Psoas muscle (tissue), 8 donors: ENCODE data around the gene TMEM235. TPM values are rescaled to one million over a fixed set of nuclear protein-coding genes. Genes with fewer than 3 reads are reported as not detected.

Experiments used
- ATAC-seq, 4 donors: fragments of 200-7000 bp; cut with Tn5 transposase; one replicate each; pipeline ENCODE4 v1.9.1; 2020; ENCODE audit warnings: moderate library complexity in 3 of 4, mild to moderate bottlenecking in 2 of 4
- DNase-seq, 2 donors: peaks; one replicate each; pipeline ENCODE4 v3.0.0-alpha.2; 2020
- H3K27ac ChIP-seq: fragments of 200-600 bp; one replicate; pipeline ENCODE4 v1.8.0; 2022
- H3K27me3 ChIP-seq, 3 donors: fragments of 200-600 bp in 1 of 3; one replicate each; pipeline versions ENCODE4 v1.6.1 to v1.8.0; 2013 to 2022; ENCODE audit warnings: low read length in 2 of 3, mild to moderate bottlenecking in 2 of 3, moderate library complexity in 1 of 3; ENCODE audit not compliant: insufficient read depth in 3 of 3
- H3K36me3 ChIP-seq, 2 donors: fragments of 200-600 bp in 1 of 2; one replicate each; pipeline versions ENCODE4 v1.6.1 to v1.8.0; 2013 to 2022; ENCODE audit warnings: low read depth in 1 of 2, mild to moderate bottlenecking in 1 of 2, moderate library complexity in 1 of 2; ENCODE audit not compliant: insufficient read depth in 1 of 2
- H3K4me1 ChIP-seq: fragments of 200-600 bp; one replicate; pipeline ENCODE4 v1.8.0; 2022
- H3K4me3 ChIP-seq: fragments of 200-600 bp; one replicate; pipeline ENCODE4 v1.8.0; 2022; ENCODE audit warnings: mild to moderate bottlenecking
- H3K9me3 ChIP-seq: fragments of 200-600 bp; one replicate; pipeline ENCODE4 v1.8.0; 2022
- CTCF ChIP-seq: fragments of 200-600 bp; IDR thresholded peaks from one replicate; pipeline ENCODE4 v1.8.0; 2022; ENCODE audit warnings: antibody characterized with exemption
- WGBS, 3 donors: extraction: QIAGEN DNeasy Blood & Tissue Kit; methylation state at CpG; one replicate each; pipeline versions ENCODE4 v1.1.6 to v1.1.7; 2013; 5-methylcytosine and 5-hydroxymethylcytosine counted together
- intact Hi-C, 2 donors: fragments of 100-400 bp; cut with DNase I; formaldehyde crosslinking; loops; one replicate each; pipeline versions ENCODE4 v1.11.0 to v1.14.2; 2022
- polyA plus RNA-seq, 3 donors: library from polyadenylated mRNA; stranded (reverse); fragments of 200-250 nt; gene quantifications; one replicate each; pipeline ENCODE4 v1.2.3, GENCODE V29; 2013
- total RNA-seq, 4 donors: library from RNA; stranded (reverse); fragmentation: NEBNext Ultra II Directional in 2 of 4; extraction: Animal tissue kit (Norgen Biotek cat#: 25700) in 2 of 4; gene quantifications; one replicate each; pipeline versions ENCODE4 v1.2.1 to v1.2.4, GENCODE V29; 2021 to 2023
- donor health status: healthy with polysubstance abuse.
- donor health status: DM: no; HTN: no; CAD: no; lungs with moderate emphysema.
- donor health status: Bipolar disorder and iron deficiency.
- donor health status: healthy.
- donor health status: DM: yes; HTN: yes; CAD: no.
- donor health status: DM: no; HTN: no; CAD: no.
- donor health status: DM: no; HTN: no; CAD: no.
- donor health status: DM: yes; HTN: yes; CAD: no.

Gene TMEM235
- total and polyA plus RNA-seq, 7 donors: not detected

DNA sequence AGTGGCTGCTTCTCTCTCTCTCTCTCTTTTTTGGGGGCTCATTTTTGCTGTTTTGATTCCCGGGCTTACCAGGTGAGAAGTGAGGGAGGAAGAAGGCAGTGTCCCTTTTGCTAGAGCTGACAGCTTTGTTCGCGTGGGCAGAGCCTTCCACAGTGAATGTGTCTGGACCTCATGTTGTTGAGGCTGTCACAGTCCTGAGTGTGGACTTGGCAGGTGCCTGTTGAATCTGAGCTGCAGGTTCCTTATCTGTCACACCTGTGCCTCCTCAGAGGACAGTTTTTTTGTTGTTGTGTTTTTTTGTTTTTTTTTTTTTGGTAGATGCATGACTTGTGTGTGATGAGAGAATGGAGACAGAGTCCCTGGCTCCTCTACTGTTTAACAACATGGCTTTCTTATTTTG, 7.7 kb upstream of the TMEM235 start:
- ATAC-seq: no peak
- Histone ChIP-seq H3K4me3 (no peak overlapping the region), H3K36me3 (no peaks in the 10 kb centered on the region), H3K27me3 (peaks cover 0 to 3% (median 0%) of the 10 kb centered on the region in 3 donors), H3K27ac (no peak overlapping the region), H3K4me1 (no peaks in the 10 kb centered on the region), H3K9me3 (no peaks in the 10 kb centered on the region)
- intact Hi-C loops: no loop called here
- TF ChIP-seq CTCF: no peak
- WGBS, 3 donors: 87 to 89% (median 87%) methylated on average over 3 of the region's 3 CpGs
- DNase-seq: no peak

DNA sequence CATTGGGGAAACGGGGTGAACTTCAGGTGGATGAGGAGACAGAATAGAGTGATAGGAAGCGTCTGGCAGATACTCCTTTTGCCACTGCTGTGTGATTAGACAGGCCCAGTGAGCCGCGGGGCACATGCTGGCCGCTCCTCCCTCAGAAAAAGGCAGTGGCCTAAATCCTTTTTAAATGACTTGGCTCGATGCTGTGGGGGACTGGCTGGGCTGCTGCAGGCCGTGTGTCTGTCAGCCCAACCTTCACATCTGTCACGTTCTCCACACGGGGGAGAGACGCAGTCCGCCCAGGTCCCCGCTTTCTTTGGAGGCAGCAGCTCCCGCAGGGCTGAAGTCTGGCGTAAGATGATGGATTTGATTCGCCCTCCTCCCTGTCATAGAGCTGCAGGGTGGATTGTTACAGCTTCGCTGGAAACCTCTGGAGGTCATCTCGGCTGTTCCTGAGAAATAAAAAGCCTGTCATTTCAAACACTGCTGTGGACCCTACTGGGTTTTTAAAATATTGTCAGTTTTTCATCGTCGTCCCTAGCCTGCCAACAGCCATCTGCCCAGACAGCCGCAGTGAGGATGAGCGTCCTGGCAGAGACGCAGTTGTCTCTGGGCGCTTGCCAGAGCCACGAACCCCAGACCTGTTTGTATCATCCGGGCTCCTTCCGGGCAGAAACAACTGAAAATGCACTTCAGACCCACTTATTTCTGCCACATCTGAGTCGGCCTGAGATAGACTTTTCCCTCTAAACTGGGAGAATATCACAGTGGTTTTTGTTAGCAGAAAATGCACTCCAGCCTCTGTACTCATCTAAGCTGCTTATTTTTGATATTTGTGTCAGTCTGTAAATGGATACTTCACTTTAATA, 7.0 kb upstream of the TMEM235 start:
- DNase-seq (no peak), ATAC-seq (peak in 3 of 4 donors; percentile 24 to 63 (median 53))
- no peak for TF ChIP-seq CTCF
- no peaks in the 10 kb centered on the region for H3K9me3 ChIP-seq
- no peaks in the 10 kb centered on the region for H3K36me3 ChIP-seq
- no peak overlapping the region for H3K27ac ChIP-seq
- intact Hi-C loops: no loop called here
- WGBS, 3 donors: 31 to 46% (median 34%) methylated on average over 27 of the region's 27 CpGs
- H3K4me3 ChIP-seq: peak overlapping the region; percentile 22
- peaks cover 0 to 6% (median 0%) of the 10 kb centered on the region in 3 donors for H3K27me3 ChIP-seq
- no peaks in the 10 kb centered on the region for H3K4me1 ChIP-seq

DNA sequence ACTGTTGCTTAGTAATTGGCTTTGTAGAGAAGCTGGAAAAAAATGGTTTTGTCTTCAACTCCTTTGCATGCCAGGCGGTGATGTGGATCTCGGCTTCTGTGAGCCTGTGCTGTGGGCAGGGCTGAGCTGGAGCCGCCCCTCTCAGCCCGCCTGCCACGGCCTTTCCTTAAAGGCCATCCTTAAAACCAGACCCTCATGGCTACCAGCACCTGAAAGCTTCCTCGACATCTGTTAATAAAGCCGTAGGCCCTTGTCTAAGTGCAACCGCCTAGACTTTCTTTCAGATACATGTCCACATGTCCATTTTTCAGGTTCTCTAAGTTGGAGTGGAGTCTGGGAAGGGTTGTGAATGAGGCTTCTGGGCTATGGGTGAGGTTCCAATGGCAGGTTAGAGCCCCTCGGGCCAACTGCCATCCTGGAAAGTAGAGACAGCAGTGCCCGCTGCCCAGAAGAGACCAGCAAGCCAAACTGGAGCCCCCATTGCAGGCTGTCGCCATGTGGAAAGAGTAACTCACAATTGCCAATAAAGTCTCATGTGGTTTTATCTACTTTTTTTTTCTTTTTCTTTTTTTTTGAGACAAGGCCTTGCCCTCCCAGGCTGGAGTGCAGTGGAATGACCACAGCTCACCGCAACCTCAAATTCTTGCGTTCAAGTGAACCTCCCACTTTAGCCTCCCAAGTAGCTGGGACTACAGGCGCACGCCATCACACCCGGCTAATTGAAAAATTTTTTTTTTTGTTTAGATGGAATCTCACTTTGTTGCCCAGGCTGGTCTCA, 6.2 kb upstream of the TMEM235 start:
- no peak for DNase-seq
- no peaks in the 10 kb centered on the region for H3K4me1 ChIP-seq
- H3K27me3 ChIP-seq: peaks cover 0 to 11% (median 2%) of the 10 kb centered on the region in 3 donors
- TF ChIP-seq CTCF: no peak
- 83 to 88% (median 83%) methylated on average over 16 of the region's 16 CpGs for WGBS, 3 donors
- H3K9me3 ChIP-seq: no peaks in the 10 kb centered on the region
- no peaks in the 10 kb centered on the region for H3K36me3 ChIP-seq
- intact Hi-C loops: no loop called here
- ATAC-seq: no peak
- no peak overlapping the region for H3K4me3 ChIP-seq
- no peak overlapping the region for H3K27ac ChIP-seq

GRCh38 chr17:78226055-78226758, 5.2 kb upstream of the TMEM235 start:
- WGBS, 3 donors: 75 to 77% (median 77%) methylated on average over 12 of the region's 12 CpGs
- Histone ChIP-seq H3K4me3 (no peak overlapping the region), H3K4me1 (no peaks in the 10 kb centered on the region), H3K36me3 (no peaks in the 10 kb centered on the region), H3K27me3 (peaks cover 0 to 20% (median 6%) of the 10 kb centered on the region in 3 donors), H3K9me3 (no peaks in the 10 kb centered on the region), H3K27ac (no peak overlapping the region)
- TF ChIP-seq CTCF: no peak
- intact Hi-C loops: no loop called here
- DNase-seq: no peak
- no peak for ATAC-seq
